GM21360 (cell line): ENCODE results near the gene ATAD3B.
"Not testable (repeated sequence)": the region's sequence is repeated elsewhere in the genome, so short reads cannot be mapped to it uniquely, and the experiment has no call there.

Source experiments
- ATAC-seq: cut with Tn5 transposase; IDR thresholded peaks from one replicate; pipeline ENCODE4 v1.9.1; 2021; ENCODE audit warnings: mild to moderate bottlenecking, moderate library complexity; ENCODE audit not compliant: unreplicated experiment

ATAD3B gene

DNA sequence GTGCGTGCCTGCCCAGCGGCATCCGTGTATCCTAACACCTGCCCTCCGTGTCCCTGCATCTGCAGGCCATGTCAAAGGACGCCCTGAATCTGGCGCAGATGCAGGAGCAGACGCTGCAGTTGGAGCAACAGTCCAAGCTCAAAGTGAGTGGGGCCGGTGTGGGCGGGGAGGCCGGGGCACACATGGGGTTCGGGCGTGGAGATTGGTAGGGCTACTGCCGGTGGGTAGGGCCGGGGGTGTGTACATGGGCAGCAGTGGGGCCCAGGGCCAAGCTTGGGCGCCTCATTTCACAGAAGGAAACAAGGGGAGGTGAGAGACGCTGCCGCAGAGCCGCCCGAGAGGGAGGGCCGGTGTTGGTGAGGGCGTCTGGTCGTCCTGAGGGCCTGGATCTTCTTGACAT, 20.9 kb upstream of the ATAD3B start:
- not testable (repeated sequence) for ATAC-seq

DNA sequence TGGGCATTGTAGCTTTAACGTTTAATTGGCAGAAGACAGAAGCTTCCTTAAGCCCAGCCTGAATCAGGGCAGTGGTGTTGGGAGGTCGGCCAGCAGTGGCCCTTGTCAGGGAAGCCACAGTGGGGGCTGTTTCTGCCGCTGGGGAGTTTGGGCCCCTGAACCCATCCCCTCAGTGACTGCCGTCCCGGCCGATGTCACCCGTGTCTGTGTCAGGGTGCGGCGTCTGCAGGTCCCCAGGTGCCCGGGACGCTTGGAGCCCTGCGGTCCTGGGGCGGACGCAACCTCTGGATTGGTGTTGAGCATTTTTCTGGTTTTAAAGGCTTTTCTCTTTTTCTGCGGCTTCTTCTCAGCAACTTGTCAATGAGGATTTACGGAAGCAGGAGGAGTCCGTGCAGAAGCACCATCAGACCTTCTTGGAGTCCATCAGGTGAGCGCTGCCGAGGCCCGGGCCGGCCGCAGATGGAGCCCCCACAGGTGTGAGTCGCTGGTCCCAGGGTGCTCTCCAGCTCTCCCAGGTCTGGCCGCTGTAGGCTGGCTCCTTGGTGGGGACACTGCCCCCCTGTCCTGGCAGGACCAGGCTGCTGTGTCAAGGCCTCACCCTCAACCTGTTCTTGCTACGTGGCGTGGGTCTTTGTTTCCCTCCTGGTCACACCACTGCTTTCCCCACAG, 19.7 kb upstream of the ATAD3B start:
- ATAC-seq, result no peak

GRCh38 chr1:1452365-1452739, 19.2 kb upstream of the ATAD3B start:
- not testable (repeated sequence) for ATAC-seq

GRCh38 chr1:1452882-1453281, 18.7 kb upstream of the ATAD3B start:
- ATAC-seq, result no peak

GRCh38 chr1:1454286-1455056, 17.1 kb upstream of the ATAD3B start:
- not testable (repeated sequence) for ATAC-seq

DNA sequence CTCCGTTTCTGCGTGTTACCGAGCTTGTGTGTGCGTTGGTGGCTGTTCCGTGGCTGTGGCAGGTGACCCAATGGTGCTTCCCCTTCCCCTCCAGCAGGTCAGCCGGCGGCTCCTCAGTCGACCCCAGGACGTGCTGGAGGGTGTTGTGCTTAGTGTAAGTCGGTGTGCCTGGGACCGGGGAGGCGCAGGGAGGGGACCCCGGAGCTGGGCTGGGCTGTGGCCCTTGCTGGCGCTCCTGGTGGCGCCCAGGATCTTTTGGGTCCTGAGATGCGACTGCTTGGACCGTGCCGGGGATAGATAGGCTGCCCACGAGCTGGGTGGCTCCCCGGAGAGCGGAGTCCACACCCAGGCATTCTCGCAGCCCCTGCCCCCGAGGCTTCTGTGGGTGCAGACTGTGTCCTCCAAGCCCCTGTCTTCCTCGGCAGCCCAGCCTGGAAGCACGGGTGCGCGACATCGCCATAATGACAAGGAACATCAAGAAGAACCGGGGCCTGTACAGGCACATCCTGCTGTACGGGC, 16.1 kb upstream of the ATAD3B start:
- no peak for ATAC-seq

- not testable (repeated sequence) for ATAC-seq
Measured at GRCh38 chr1:1455934-1456333, 15.6 kb upstream of the ATAD3B start.

- not testable (repeated sequence) for ATAC-seq
Measured at GRCh38 chr1:1456683-1457255, 14.8 kb upstream of the ATAD3B start.

GRCh38 chr1:1459156-1459555, 12.4 kb upstream of the ATAD3B start:
- ATAC-seq, result not testable (repeated sequence)

GRCh38 chr1:1459711-1460110, 11.9 kb upstream of the ATAD3B start:
- ATAC-seq, result not testable (repeated sequence)

- no peak for ATAC-seq
Measured at GRCh38 chr1:1460540-1461130, 10.9 kb upstream of the ATAD3B start.

- ATAC-seq, result no peak
Measured at GRCh38 chr1:1461721-1462317, 9.7 kb upstream of the ATAD3B start.

DNA sequence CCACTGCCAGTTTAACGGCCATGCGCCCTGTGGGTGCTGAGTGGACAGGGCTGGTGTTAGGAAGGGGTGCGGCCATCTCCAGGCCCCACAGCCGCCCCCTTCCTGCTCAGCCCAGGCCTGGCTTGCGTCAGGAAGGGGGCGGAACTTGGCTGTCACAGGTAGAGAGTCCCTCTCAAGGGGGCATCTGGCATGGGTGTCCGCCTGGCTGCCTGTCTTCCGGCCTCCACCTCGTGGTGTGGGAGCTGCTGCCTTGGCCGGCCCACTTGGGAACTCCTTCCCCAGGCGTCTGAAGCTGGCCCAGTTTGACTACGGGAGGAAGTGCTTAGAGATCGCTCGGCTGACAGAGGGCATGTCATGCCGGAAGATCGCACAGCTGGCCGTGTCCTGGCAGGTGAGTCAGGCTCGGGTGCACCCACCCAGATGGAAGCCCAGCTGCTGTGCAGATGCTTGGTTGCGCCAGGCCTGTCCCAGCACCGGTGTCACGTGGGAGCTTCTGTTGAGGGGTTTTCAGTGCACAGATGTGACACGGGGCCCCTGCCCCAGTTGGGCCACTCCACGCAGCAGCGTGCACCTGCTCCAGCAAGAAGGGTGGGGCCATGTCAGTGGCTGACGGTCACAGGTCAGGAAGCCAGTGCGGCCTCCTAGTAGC, 9.1 kb upstream of the ATAD3B start:
- ATAC-seq, result no peak

GRCh38 chr1:1463312-1463711, 8.3 kb upstream of the ATAD3B start:
- no peak for ATAC-seq

GRCh38 chr1:1468196-1468985, 3.2 kb upstream of the ATAD3B start:
- not testable (repeated sequence) for ATAC-seq

GRCh38 chr1:1470626-1471388, 758 bp upstream of the ATAD3B start:
- no peak for ATAC-seq

DNA sequence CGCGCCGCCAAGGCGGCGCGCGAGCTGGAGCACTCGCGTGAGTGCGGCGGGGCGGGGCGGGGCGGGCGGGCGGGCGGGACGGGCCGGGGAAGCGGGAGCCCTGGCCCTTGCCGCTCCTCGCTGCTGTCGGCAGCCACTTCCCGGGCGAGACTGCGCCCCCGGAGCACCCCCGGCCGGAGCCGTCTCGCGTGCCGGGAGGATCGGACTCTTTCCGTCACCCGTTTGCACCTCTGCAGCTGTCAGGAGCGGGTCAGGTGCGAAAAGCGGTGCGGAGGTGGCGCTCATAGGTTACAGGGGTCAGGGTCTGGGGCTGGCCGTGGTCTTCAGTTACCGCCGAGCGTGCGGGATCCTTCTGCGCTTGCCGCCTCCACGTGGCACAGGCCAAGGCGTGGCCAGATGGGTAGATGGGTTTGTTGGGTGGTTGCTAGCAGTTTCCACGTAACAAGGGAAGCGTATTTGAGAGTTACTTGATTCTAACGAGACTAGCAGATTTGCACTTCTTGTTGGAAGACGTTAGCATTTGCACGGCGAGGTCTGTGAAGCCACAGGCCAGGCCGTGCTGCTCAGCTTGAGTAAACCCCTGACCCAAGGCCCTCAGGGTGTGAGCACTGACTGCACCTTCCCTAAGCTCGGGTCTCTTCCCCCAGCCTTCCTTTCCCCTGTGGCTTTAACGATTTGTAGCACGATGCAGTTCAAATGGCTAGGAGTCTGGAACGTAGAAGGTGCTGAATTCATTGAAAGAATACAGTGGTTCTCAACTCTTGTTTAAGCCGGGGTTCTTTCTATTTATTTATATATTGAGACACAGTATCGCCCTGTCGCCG, 700 bp downstream of the ATAD3B start:
- peak; percentile 15 for ATAC-seq

- ATAC-seq, result not testable (repeated sequence)
Measured at GRCh38 chr1:1476011-1476410, 4.4 kb downstream of the ATAD3B start.
